H1 (cell line): ENCODE results near the gene LMAN1L. TPM values are rescaled to one million over a fixed set of nuclear protein-coding genes. Genes with fewer than 3 reads are reported as not detected.

Source experiments
- BACH1 ChIP-seq: IDR thresholded peaks from 2 replicates; pipeline ENCODE4 v1.6.1; 2012; ENCODE audit warnings: low read length, improper control_type of control experiment
- CHD7 ChIP-seq: fragments of 300-600 bp; sonication (generic); IDR thresholded peaks from 2 replicates; pipeline ENCODE4 v1.7.1; 2012; ENCODE audit warnings: low read length, moderate library complexity, mild to moderate bottlenecking, inconsistent platforms; ENCODE audit not compliant: insufficient replicate concordance
- CREB1 ChIP-seq: IDR thresholded peaks from 2 replicates; pipeline ENCODE4 v1.6.1; 2012; ENCODE audit warnings: inconsistent platforms
- SP1 ChIP-seq: IDR thresholded peaks from 2 replicates; pipeline ENCODE4 v1.6.1; 2011; ENCODE audit warnings: low read depth, low read length
- polyA plus RNA-seq, 7 experiments: library from polyadenylated mRNA; depleted of rRNA in 3 of 7; stranded (reverse) in 5 of 7; unstranded in 2 of 7; fragments of >200 nt in 5 of 7; fragments of 200-250 nt in 2 of 7; gene quantifications; 1 replicate in 5 of 7; 2 replicates in 1 of 7; 4 replicates in 1 of 7; pipeline versions ENCODE4 v1.2.1 to v1.2.3, GENCODE V29; 2011 to 2013; ENCODE audit warnings: missing spikeins in 2 of 7, mixed read lengths in 2 of 7
- total RNA-seq: library from RNA; stranded (reverse); fragmentation: NEBNext Ultra II Directional; extraction: Animal tissue kit (Norgen Biotek cat#: 25700); gene quantifications from 2 replicates; pipeline ENCODE4 v1.2.1, GENCODE V29; 2021

Gene LMAN1L
- total and polyA plus RNA-seq, 2 of the 8 experiments (the other 6 are each of a cell fraction or from before 2014, with no cell fraction given) = not detected

- TF ChIP-seq SP1 (no peak), CHD7 (no peak), BACH1 (no peak), CREB1 (no peak)
Observed at GRCh38 chr15:74855857-74856256, 43.2 kb downstream of the LMAN1L start (continued).
